Parathyroid adenoma (tissue), 2 donors: ENCODE results near the gene COL20A1.

Experiments
- H2AFZ ChIP-seq: fragments of 300-600 bp; sonication (generic); one replicate; pipeline ENCODE4 v1.7.0; 2017; ENCODE audit warnings: antibody characterized with exemption, mild to moderate bottlenecking
- H3K27ac ChIP-seq: fragments of 300-600 bp; sonication (generic); one replicate; pipeline ENCODE4 v1.7.0; 2017
- H3K27me3 ChIP-seq: fragments of 300-600 bp; sonication (generic); one replicate; pipeline ENCODE4 v1.7.0; 2017; ENCODE audit warnings: low read length; ENCODE audit not compliant: control insufficient read depth, insufficient read depth
- H3K36me3 ChIP-seq: fragments of 300-600 bp; sonication (generic); one replicate; pipeline ENCODE4 v1.7.0; 2017; ENCODE audit warnings: low read length; ENCODE audit not compliant: control insufficient read depth, insufficient read depth
- H3K4me1 ChIP-seq: fragments of 300-600 bp; sonication (generic); one replicate; pipeline ENCODE4 v1.7.0; 2017; ENCODE audit warnings: control low read depth
- H3K4me2 ChIP-seq: fragments of 300-600 bp; sonication (generic); one replicate; pipeline ENCODE4 v1.7.0; 2017; ENCODE audit warnings: low read length
- H3K4me3 ChIP-seq: fragments of 300-600 bp; sonication (generic); one replicate; pipeline ENCODE4 v1.7.0; 2017; ENCODE audit warnings: low read depth, low read length
- H3K79me2 ChIP-seq: fragments of 300-600 bp; sonication (generic); one replicate; pipeline ENCODE4 v1.7.0; 2017; ENCODE audit warnings: control low read depth
- H3K9ac ChIP-seq: fragments of 300-600 bp; sonication (generic); one replicate; pipeline ENCODE4 v1.7.0; 2017; ENCODE audit warnings: mild to moderate bottlenecking
- H3K9me3 ChIP-seq: fragments of 300-600 bp; sonication (generic); one replicate; pipeline ENCODE4 v1.7.0; 2017; ENCODE audit warnings: low read length; ENCODE audit not compliant: control insufficient read depth
- TF ChIP-seq, protein P1 (sequence below): fragments of 300-600 bp; sonication (generic); IDR thresholded peaks from one replicate; pipeline ENCODE4 v1.7.0; 2017; ENCODE audit warnings: antibody characterized with exemption, mild to moderate bottlenecking
- donor health status: primary hyperparathyroidism.

The COL20A1 gene

GRCh38 chr20:63326314-63327230, 33.6 kb downstream of the COL20A1 start:
- Histone ChIP-seq H3K4me2 (no peak overlapping the region), H3K4me1 (peaks cover 47% of the 10 kb centered on the region), H3K27ac (peak overlapping the region; percentile 36), H2AFZ (no peak overlapping the region), H3K79me2 (peaks cover 14% of the 10 kb centered on the region), H3K9ac (no peak overlapping the region), H3K9me3 (no peaks in the 10 kb centered on the region), H3K36me3 (no peaks in the 10 kb centered on the region), H3K27me3 (no peaks in the 10 kb centered on the region), H3K4me3 (no peak overlapping the region)
- TF ChIP-seq, protein P1, sequence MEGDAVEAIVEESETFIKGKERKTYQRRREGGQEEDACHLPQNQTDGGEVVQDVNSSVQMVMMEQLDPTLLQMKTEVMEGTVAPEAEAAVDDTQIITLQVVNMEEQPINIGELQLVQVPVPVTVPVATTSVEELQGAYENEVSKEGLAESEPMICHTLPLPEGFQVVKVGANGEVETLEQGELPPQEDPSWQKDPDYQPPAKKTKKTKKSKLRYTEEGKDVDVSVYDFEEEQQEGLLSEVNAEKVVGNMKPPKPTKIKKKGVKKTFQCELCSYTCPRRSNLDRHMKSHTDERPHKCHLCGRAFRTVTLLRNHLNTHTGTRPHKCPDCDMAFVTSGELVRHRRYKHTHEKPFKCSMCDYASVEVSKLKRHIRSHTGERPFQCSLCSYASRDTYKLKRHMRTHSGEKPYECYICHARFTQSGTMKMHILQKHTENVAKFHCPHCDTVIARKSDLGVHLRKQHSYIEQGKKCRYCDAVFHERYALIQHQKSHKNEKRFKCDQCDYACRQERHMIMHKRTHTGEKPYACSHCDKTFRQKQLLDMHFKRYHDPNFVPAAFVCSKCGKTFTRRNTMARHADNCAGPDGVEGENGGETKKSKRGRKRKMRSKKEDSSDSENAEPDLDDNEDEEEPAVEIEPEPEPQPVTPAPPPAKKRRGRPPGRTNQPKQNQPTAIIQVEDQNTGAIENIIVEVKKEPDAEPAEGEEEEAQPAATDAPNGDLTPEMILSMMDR = no peak

DNA sequence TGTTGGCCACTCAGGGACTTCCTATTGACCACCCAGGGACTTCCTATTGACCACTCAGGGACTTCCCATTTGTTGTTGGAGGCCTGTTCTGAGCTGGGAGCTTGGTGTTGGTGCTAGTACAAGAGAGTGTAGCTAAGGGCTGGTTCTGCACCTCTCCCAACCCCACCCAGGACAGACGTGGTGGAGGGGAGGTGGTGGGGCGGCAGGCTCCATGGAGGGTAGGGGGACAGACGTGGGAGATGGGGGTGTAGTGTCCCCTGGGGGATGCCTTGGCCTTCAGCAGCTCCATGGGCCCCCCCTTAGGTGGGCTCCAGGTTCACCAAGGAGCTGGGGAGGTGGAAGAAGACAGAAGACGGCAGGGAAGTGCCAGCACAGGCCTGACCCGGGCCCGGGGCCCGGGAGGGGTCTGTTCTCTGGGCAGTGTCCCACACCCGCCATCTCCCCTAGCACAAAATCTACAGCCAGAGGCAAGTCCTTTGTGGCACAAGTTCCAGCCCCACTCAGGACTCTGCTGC, 34.3 kb downstream of the COL20A1 start:
- TF ChIP-seq, protein P1 = no peak
- no peaks in the 10 kb centered on the region for H3K9me3 ChIP-seq
- H3K9ac ChIP-seq = no peak overlapping the region
- no peak overlapping the region for H2AFZ ChIP-seq
- no peaks in the 10 kb centered on the region for H3K27me3 ChIP-seq
- H3K4me2 ChIP-seq = no peak overlapping the region
- peaks cover 54% of the 10 kb centered on the region for H3K4me1 ChIP-seq
- H3K4me3 ChIP-seq = no peak overlapping the region
- H3K27ac ChIP-seq = peak overlapping the region; percentile 97
- peaks cover 14% of the 10 kb centered on the region for H3K79me2 ChIP-seq
- H3K36me3 ChIP-seq = no peaks in the 10 kb centered on the region

- Histone ChIP-seq H3K79me2 (peaks cover 14% of the 10 kb centered on the region), H3K9ac (peak overlapping the region; percentile 41), H3K27ac (peak overlapping the region; percentile 97), H3K36me3 (no peaks in the 10 kb centered on the region), H3K4me1 (peaks cover 62% of the 10 kb centered on the region), H3K27me3 (no peaks in the 10 kb centered on the region), H3K4me2 (peak overlapping the region; percentile 50), H3K9me3 (no peaks in the 10 kb centered on the region), H2AFZ (peak overlapping the region; percentile 18), H3K4me3 (no peak overlapping the region)
- TF ChIP-seq, protein P1 = no peak
Observed at GRCh38 chr20:63328026-63328700, 35.2 kb downstream of the COL20A1 start.

- Histone ChIP-seq H3K36me3 (no peaks in the 10 kb centered on the region), H3K79me2 (peaks cover 14% of the 10 kb centered on the region), H3K9me3 (no peaks in the 10 kb centered on the region), H3K4me2 (peak overlapping the region; percentile 67), H3K4me3 (peak overlapping the region; percentile 12), H3K9ac (peak overlapping the region; percentile 41), H3K4me1 (peaks cover 67% of the 10 kb centered on the region), H3K27me3 (no peaks in the 10 kb centered on the region), H3K27ac (peak overlapping the region; percentile 97), H2AFZ (no peak overlapping the region)
- TF ChIP-seq, protein P1 = no peak
Observed at GRCh38 chr20:63328718-63329275, 35.8 kb downstream of the COL20A1 start.
